SH-SY5Y (cell line): ENCODE measurements around the gene FAM174B.

Experiments
- GATA2 ChIP-seq: IDR thresholded peaks from 2 replicates; pipeline ENCODE4 v1.6.1; 2011; ENCODE audit warnings: mild to moderate bottlenecking, low read depth, low read length
- GATA3 ChIP-seq: IDR thresholded peaks from 2 replicates; pipeline ENCODE4 v1.6.1; 2011; ENCODE audit warnings: low read depth, mild to moderate bottlenecking, low read length, moderate library complexity

DNA sequence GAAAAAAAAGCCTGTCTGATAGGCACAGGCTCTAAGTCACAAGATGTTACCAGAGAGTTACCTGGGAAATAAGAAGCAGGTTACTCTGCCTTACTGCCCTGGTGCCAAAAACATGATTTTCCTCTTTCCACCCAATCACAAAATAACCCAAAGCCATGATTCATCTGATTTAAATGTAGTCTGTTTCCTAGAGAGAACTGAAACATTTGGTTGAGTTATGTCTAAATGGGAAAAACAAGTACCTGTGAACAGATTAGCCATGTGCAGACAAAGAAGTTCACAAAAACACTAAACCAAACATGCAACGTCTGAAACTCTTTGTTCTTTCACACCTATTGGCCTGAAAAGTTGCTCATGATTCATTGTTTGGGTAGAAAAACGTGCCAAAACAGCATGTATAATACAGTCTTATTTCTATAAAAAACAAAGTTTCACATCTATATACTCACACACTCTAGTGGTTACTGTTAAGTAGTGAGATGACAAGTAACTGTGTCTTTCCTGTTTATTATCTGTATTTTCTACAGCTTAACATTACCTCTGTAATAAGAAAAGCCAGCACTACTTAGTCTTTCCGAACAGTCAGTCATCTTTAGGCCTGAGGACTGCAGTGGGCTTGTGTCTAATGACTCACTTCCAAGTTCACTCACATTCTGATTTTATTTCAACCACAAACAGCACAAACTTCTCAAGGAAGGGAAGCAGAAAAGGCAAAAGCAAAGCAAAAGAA, 30.2 kb downstream of the FAM174B start:
- TF ChIP-seq GATA2 (no peak), GATA3 (no peak)
